ENCODE results near the gene CYB5D1. TPM values are rescaled to one million over a fixed set of nuclear protein-coding genes. Genes with fewer than 3 reads are reported as not detected.

The CYB5D1 gene
- total RNA-seq, 1 experiment from 2014 or later, result 18.0 TPM

DNA sequence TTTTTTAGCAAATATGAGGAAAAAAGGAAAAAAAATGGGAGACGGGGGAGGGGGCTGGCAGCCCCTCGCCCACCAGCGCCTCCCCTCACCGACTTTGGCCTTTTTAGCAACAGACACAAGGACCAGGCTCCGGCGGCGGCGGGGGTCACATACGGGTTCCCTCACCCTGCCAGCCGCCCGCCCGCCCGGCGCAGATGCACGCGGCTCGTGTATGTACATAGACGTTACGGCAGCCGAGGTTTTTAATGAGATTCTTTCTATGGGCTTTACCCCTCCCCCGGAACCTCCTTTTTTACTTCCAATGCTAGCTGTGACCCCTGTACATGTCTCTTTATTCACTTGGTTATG is 4.1 kb upstream of the CYB5D1 start:
- TF ChIP-seq, protein P1, sequence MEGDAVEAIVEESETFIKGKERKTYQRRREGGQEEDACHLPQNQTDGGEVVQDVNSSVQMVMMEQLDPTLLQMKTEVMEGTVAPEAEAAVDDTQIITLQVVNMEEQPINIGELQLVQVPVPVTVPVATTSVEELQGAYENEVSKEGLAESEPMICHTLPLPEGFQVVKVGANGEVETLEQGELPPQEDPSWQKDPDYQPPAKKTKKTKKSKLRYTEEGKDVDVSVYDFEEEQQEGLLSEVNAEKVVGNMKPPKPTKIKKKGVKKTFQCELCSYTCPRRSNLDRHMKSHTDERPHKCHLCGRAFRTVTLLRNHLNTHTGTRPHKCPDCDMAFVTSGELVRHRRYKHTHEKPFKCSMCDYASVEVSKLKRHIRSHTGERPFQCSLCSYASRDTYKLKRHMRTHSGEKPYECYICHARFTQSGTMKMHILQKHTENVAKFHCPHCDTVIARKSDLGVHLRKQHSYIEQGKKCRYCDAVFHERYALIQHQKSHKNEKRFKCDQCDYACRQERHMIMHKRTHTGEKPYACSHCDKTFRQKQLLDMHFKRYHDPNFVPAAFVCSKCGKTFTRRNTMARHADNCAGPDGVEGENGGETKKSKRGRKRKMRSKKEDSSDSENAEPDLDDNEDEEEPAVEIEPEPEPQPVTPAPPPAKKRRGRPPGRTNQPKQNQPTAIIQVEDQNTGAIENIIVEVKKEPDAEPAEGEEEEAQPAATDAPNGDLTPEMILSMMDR (conservative IDR thresholded peaks at IDR 0.05), result no peak
- Histone ChIP-seq H3K14ac (ENCODE audit: insufficient read depth, low read length) (no peak overlapping the region), H3K4me2 (ENCODE audit: insufficient read depth, insufficient read length, low read length) (peak overlapping the region; percentile 35), H2BK5ac (ENCODE audit: insufficient read length, low read length) (no peak overlapping the region), H3K4me1 (ENCODE audit: insufficient read depth, low read length) (no peaks in the 10 kb centered on the region; the same call in 1 of the 2 replicates), H2BK15ac (ENCODE audit: low read depth, low read length) (no peak overlapping the region), H4K91ac (ENCODE audit: insufficient read length, low read depth, low read length) (no peak overlapping the region), H3T11ph (ENCODE audit: low read length) (no peak overlapping the region), H2BK120ac (ENCODE audit: low read depth, low read length, poor library complexity, severe bottlenecking) (no peak overlapping the region), H2BK20ac (ENCODE audit: low read depth, low read length, poor library complexity, severe bottlenecking) (no peak overlapping the region), H2AK5ac (ENCODE audit: insufficient read length, low read length) (no peak overlapping the region), H3K4ac (ENCODE audit: low read depth, low read length) (no peak overlapping the region), H3K18ac (ENCODE audit: insufficient read length, low read depth, low read length) (no peak overlapping the region), H4K5ac (ENCODE audit: insufficient read length, low read depth, low read length) (no peak overlapping the region), H3K79me1 (ENCODE audit: insufficient read depth, low read depth, low read length, poor library complexity, severe bottlenecking) (no peaks in the 10 kb centered on the region), H3K56ac (ENCODE audit: insufficient read length, low read depth, low read length) (no peak overlapping the region), H4K20me1 (ENCODE audit: control insufficient read depth, insufficient read depth, insufficient read length) (no peaks in the 10 kb centered on the region), H3K9ac (ENCODE audit: extremely low read depth, insufficient read length, low read length) (no peak overlapping the region), H4K8ac (replicated peaks; ENCODE audit: insufficient read length, low read depth, low read length) (no peak overlapping the region), H2AFZ (ENCODE audit: low read length) (no peak overlapping the region), H3K23me2 (ENCODE audit: insufficient read length, low read depth, low read length, poor library complexity, severe bottlenecking) (peaks cover 35% of the 10 kb centered on the region), H2BK12ac (ENCODE audit: insufficient read length, low read depth, low read length) (no peak overlapping the region), H3K27ac (ENCODE audit: insufficient read length, low read depth, low read length) (no peak overlapping the region), H3K23ac (ENCODE audit: insufficient read length, low read depth, low read length) (no peak overlapping the region), H3K27me3 (ENCODE audit: insufficient read depth, low read length) (peaks cover 30% of the 10 kb centered on the region; the same call in 1 of the 2 replicates), H3K9me3 (ENCODE audit: control insufficient read depth, low read depth, low read length) (no peaks in the 10 kb centered on the region), H3K79me2 (ENCODE audit: insufficient read depth, low read length) (no peaks in the 10 kb centered on the region)
- H3K36me3 Mint-ChIP-seq (ENCODE audit: insufficient read depth in 1 of 3, low read depth in 3 of 3), result peaks cover 0 to 35% (median 20%) of the 10 kb centered on the region in 3 experiments; a peak in 4 of 7 replicates
- peaks cover 19 to 33% of the 10 kb centered on the region in 2 experiments for H3K4me1 Mint-ChIP-seq
- peak overlapping the region in 1 of 2 experiments; percentile 30; a peak in 4 of 5 replicates for H3K4me3 Mint-ChIP-seq
- H3K27ac Mint-ChIP-seq, result no peak overlapping the region
- 0 out of 5 replicates have a peak, but pooled peaks cover 0 to 3% of the 10 kb centered on the region in 2 experiments for H3K9me3 Mint-ChIP-seq
- no CpG with 5 or more reads among the region's 21 CpGs for WGBS (ENCODE audit: extremely low coverage, insufficient read length, low lambda C conversion rate)
- DNase-seq, result peak; percentile 64
- H3K27me3 Mint-ChIP-seq (ENCODE audit: low read depth), result peaks cover 18% of the 10 kb centered on the region
